Endodermal cell (in vitro differentiated cells): ENCODE data around the gene PIM3. TPM values are rescaled to one million over a fixed set of nuclear protein-coding genes. Genes with fewer than 3 reads are reported as not detected.

Experiments used
- DNase-seq: peaks from one replicate; pipeline ENCODE4 v3.0.0-alpha.2; 2017
- H3K27ac ChIP-seq: 2 replicates; pipeline ENCODE4 v1.5.1; 2013; ENCODE audit warnings: mild to moderate bottlenecking, low read depth, low read length, moderate library complexity
- H3K27me3 ChIP-seq: 2 replicates; pipeline ENCODE4 v1.6.1; 2013; ENCODE audit warnings: mild to moderate bottlenecking, low read length, moderate library complexity; ENCODE audit not compliant: insufficient read depth, control insufficient read depth, poor library complexity, severe bottlenecking
- H3K36me3 ChIP-seq: 2 replicates; pipeline ENCODE4 v1.7.0; 2013; ENCODE audit warnings: mild to moderate bottlenecking, low read length, moderate library complexity; ENCODE audit not compliant: control insufficient read depth, insufficient read depth
- H3K4me1 ChIP-seq: one replicate; pipeline ENCODE4 v1.7.0; 2013; ENCODE audit warnings: low read length; ENCODE audit not compliant: control insufficient read depth, insufficient read depth
- H3K4me3 ChIP-seq: 2 replicates; pipeline ENCODE4 v1.5.1; 2013; ENCODE audit warnings: mild to moderate bottlenecking, low read length, moderate library complexity
- H3K9ac ChIP-seq: 2 replicates; pipeline ENCODE4 v1.6.1; 2013; ENCODE audit warnings: mild to moderate bottlenecking, low read length, moderate library complexity; ENCODE audit not compliant: poor library complexity, severe bottlenecking; ENCODE audit errors: extremely low read depth
- H3K9me3 ChIP-seq: 2 replicates; pipeline ENCODE4 v1.6.1; 2013; ENCODE audit warnings: mild to moderate bottlenecking, low read length, moderate library complexity; ENCODE audit not compliant: control insufficient read depth
- H3K27ac Mint-ChIP-seq: 2 replicates; pipeline ENCODE4 v1.8.0; 2020; ENCODE audit warnings: mixed read lengths
- H3K27me3 Mint-ChIP-seq: 2 replicates; pipeline ENCODE4 v1.8.0; 2021; ENCODE audit warnings: mild to moderate bottlenecking, mixed read lengths; ENCODE audit not compliant: insufficient read depth
- H3K36me3 Mint-ChIP-seq: 2 replicates; pipeline ENCODE4 v1.8.0; 2020; ENCODE audit warnings: low read depth, mixed read lengths
- H3K4me1 Mint-ChIP-seq: 2 replicates; pipeline ENCODE4 v1.8.0; 2020; ENCODE audit warnings: mixed read lengths
- H3K4me3 Mint-ChIP-seq: 2 replicates; pipeline ENCODE4 v1.8.0; 2020; ENCODE audit warnings: mild to moderate bottlenecking, moderate library complexity, mixed read lengths
- H3K9me3 Mint-ChIP-seq: 2 replicates; pipeline ENCODE4 v1.8.0; 2020; ENCODE audit warnings: mild to moderate bottlenecking, mixed read lengths
- WGBS, 2 experiments: methylation state at CpG; one replicate each; pipeline versions ENCODE4 v1.1.5 to v1.1.7; 2013; ENCODE audit warnings: missing lambda C conversion rate in 2 of 2, mixed read lengths in 1 of 2; ENCODE audit not compliant: insufficient coverage in 1 of 2, insufficient read length in 1 of 2; 5-methylcytosine and 5-hydroxymethylcytosine counted together
- total RNA-seq, 2 donors: library from RNA; stranded (reverse); fragmentation: NEBNext Ultra II Directional in 1 of 2; extraction: Animal tissue kit (Norgen Biotek cat#: 25700) in 1 of 2; gene quantifications; 2 replicates in 1 of 2; 3 replicates in 1 of 2; pipeline ENCODE4 v1.2.1, GENCODE V29; 2021
- TF ChIP-seq, protein P1 (sequence below): fragments of 200-600 bp; sonication (generic); conservative IDR thresholded peaks from 2 replicates; pipeline ENCODE4 v1.5.0; 2021; ENCODE audit warnings: antibody characterized with exemption, mild to moderate bottlenecking

PIM3 gene
- total RNA-seq, 2 donors from 2014 or later: 31.5 to 36.6 TPM

DNA sequence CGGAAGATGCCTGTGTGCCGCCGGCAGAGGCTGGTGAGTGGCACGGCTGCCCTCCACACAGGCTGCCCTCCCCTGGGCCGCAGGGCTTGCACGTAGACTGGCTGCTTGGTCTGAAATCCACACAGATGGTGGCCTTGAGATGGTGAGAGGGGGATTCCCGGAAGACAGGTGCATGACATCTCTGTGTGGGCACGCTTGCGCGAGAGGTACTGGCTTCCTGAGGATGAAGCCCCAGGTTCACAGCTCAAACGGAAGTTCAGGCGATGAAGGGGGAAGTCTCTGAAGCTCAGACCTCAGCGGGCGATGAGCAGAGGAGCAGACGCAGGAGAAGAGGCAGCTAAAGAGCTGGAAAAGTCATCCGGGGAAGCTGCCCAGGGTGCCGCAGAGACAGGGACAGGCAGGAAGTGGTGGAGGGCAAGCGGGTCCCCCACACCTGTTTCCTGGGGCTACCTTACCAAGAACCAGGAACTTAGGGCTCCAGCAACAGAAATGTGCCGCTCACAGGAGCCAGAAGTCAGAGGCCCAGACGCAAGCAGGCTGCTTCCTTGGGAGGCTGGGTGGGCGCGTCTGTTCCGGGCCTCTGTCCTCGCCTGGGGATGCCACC, 34.9 kb upstream of the PIM3 start:
- Mint-ChIP-seq H3K9me3 (no peaks in the 10 kb centered on the region), H3K27me3 (peaks cover 12% of the 10 kb centered on the region), H3K4me1 (no peaks in the 10 kb centered on the region), H3K36me3 (peaks cover 31% of the 10 kb centered on the region), H3K27ac (no peak overlapping the region), H3K4me3 (no peak overlapping the region)
- H3K27me3 ChIP-seq: peaks cover 11% of the 10 kb centered on the region
- TF ChIP-seq, protein P1, sequence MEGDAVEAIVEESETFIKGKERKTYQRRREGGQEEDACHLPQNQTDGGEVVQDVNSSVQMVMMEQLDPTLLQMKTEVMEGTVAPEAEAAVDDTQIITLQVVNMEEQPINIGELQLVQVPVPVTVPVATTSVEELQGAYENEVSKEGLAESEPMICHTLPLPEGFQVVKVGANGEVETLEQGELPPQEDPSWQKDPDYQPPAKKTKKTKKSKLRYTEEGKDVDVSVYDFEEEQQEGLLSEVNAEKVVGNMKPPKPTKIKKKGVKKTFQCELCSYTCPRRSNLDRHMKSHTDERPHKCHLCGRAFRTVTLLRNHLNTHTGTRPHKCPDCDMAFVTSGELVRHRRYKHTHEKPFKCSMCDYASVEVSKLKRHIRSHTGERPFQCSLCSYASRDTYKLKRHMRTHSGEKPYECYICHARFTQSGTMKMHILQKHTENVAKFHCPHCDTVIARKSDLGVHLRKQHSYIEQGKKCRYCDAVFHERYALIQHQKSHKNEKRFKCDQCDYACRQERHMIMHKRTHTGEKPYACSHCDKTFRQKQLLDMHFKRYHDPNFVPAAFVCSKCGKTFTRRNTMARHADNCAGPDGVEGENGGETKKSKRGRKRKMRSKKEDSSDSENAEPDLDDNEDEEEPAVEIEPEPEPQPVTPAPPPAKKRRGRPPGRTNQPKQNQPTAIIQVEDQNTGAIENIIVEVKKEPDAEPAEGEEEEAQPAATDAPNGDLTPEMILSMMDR: no peak
- H3K4me3 ChIP-seq: no peak overlapping the region
- H3K4me1 ChIP-seq: no peaks in the 10 kb centered on the region
- 95 to 97% methylated on average over 20 to 24 of the region's 24 CpGs for WGBS, 2 experiments
- peaks cover 26% of the 10 kb centered on the region for H3K36me3 ChIP-seq
- H3K9me3 ChIP-seq: no peaks in the 10 kb centered on the region
- DNase-seq: no peak
- H3K27ac ChIP-seq: peak overlapping the region; percentile 41
- no peak overlapping the region for H3K9ac ChIP-seq

DNA sequence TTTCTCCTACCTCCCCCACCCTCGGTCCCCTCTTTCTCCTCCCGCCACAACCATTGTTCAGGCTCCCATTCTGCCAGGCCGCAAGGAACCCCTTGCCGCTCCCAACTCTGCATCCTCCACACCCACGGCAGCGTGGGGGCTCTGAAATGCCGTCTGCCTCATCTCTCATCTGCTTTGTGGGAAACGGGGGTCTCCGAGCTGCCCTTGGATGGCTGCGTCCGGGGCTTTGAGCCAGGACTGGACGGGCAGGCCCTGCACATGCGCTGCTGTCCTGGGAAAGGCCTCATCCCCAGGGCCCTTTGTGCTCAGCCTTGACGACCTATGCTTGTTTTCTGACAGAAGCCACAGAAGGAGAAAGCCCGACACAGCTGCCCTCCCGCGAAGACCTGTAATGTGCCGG, 33.7 kb upstream of the PIM3 start:
- H3K27me3 Mint-ChIP-seq: peaks cover 16% of the 10 kb centered on the region
- 85 to 91% methylated on average over 16 to 18 of the region's 18 CpGs for WGBS, 2 experiments
- H3K27ac Mint-ChIP-seq: no peak overlapping the region

DNA sequence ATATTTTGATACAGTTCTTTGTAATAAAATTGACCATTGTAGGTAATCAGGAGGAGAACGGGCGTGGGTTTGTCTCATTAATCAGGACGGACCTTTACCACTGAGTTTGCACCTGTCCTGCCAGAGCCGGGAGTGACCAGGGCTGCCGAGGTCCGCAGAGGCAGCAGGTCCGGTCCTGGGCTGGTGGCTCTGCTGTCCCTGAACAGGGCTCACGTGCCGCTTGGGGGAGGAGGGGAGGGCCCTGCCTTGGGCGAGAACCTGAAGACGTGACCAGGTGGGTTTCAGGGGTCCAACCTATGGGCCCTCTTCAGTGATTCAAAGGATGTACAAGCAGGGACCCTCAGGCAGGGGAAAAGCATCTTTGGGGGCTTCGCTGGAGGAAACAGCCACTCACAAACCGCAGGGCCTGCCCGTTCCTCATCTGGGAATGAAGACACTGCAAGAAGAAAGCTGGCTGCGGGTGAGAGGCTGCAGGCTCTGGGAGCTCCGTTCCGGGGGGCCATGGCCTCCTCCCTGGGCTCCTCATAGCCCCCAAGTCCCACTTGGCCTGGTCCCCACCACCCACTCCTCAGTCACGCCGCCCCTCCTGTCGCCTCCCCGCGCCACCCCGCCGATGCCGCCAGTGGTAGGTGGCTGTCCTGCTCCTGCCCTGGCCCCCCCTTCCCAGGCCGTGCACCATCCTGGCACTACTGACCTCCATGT, 32.9 kb upstream of the PIM3 start:
- Histone ChIP-seq H3K27ac (no peak overlapping the region), H3K27me3 (peaks cover 15% of the 10 kb centered on the region), H3K4me3 (no peak overlapping the region), H3K9ac (no peak overlapping the region), H3K4me1 (no peaks in the 10 kb centered on the region), H3K9me3 (no peaks in the 10 kb centered on the region), H3K36me3 (peaks cover 15% of the 10 kb centered on the region)
- TF ChIP-seq, protein P1: no peak
- no peak overlapping the region for H3K4me3 Mint-ChIP-seq
- H3K27me3 Mint-ChIP-seq: peaks cover 16% of the 10 kb centered on the region
- WGBS, 2 experiments: 88 to 89% methylated on average over 11 to 26 of the region's 26 CpGs
- H3K27ac Mint-ChIP-seq: no peak overlapping the region
- H3K4me1 Mint-ChIP-seq: no peaks in the 10 kb centered on the region
- no peaks in the 10 kb centered on the region for H3K9me3 Mint-ChIP-seq
- H3K36me3 Mint-ChIP-seq: peaks cover 28% of the 10 kb centered on the region
- no peak for DNase-seq

More for the DNA sequence above, 33.7 kb upstream of the PIM3 start:
- no peak overlapping the region for H3K9ac ChIP-seq
- H3K4me1 ChIP-seq: no peaks in the 10 kb centered on the region
- Mint-ChIP-seq H3K9me3 (no peaks in the 10 kb centered on the region), H3K4me1 (no peaks in the 10 kb centered on the region), H3K4me3 (no peak overlapping the region), H3K36me3 (peaks cover 28% of the 10 kb centered on the region)
- H3K27ac ChIP-seq: peak overlapping the region; percentile 83
- H3K9me3 ChIP-seq: no peaks in the 10 kb centered on the region
- no peak overlapping the region for H3K4me3 ChIP-seq
- no peak for DNase-seq
- peaks cover 16% of the 10 kb centered on the region for H3K36me3 ChIP-seq
- H3K27me3 ChIP-seq: peaks cover 15% of the 10 kb centered on the region
- TF ChIP-seq, protein P1: no peak
